CD14-positive monocyte (primary cell): ENCODE measurements around the gene WFDC6. TPM values are rescaled to one million over a fixed set of nuclear protein-coding genes. Genes with fewer than 3 reads are reported as not detected.
"Not testable (repeated sequence)": the region's sequence is repeated elsewhere in the genome, so short reads cannot be mapped to it uniquely, and the experiment has no call there.

ENCODE experiments used
- DNase-seq, 3 donors: peaks; one replicate each; pipeline ENCODE4 v3.0.0-alpha.2; 2011 to 2022
- H2AFZ ChIP-seq: 2 replicates; pipeline ENCODE4 v1.6.0; 2012; ENCODE audit warnings: mild to moderate bottlenecking, low read depth, low read length, inconsistent platforms; ENCODE audit not compliant: insufficient read depth, poor library complexity, severe bottlenecking
- H3K27ac ChIP-seq, 2 donors: 1 replicate in 1 of 2; 2 replicates in 1 of 2; pipeline ENCODE4 v1.5.1; 2012 to 2013; ENCODE audit warnings: low read length in 2 of 2, control low read depth in 1 of 2, inconsistent platforms in 1 of 2, low read depth in 1 of 2, mild to moderate bottlenecking in 1 of 2
- H3K27me3 ChIP-seq, 2 donors: one replicate each; pipeline versions ENCODE4 v1.6.0 to v1.6.1; 2011 to 2013; ENCODE audit warnings: low read length in 2 of 2; ENCODE audit not compliant: control insufficient read depth in 2 of 2, insufficient read depth in 2 of 2
- H3K36me3 ChIP-seq, 2 donors: replicated peaks in 1 of 2; 1 replicate in 1 of 2; 2 replicates in 1 of 2; pipeline versions ENCODE4 v1.5.1 to v1.6.1; 2012 to 2013; ENCODE audit warnings: low read length in 2 of 2, control low read depth in 1 of 2, inconsistent platforms in 1 of 2, mild to moderate bottlenecking in 1 of 2; ENCODE audit not compliant: insufficient read depth in 2 of 2, control insufficient read depth in 1 of 2
- H3K4me1 ChIP-seq, 2 donors: 1 replicate in 1 of 2; 2 replicates in 1 of 2; pipeline versions ENCODE4 v1.5.1 to v1.6.1; 2012 to 2013; ENCODE audit warnings: low read length in 2 of 2, control low read depth in 1 of 2, inconsistent platforms in 1 of 2, mild to moderate bottlenecking in 1 of 2, moderate library complexity in 1 of 2; ENCODE audit not compliant: insufficient read depth in 2 of 2, control insufficient read depth in 1 of 2
- H3K4me2 ChIP-seq: replicated peaks from 2 replicates; pipeline ENCODE3; 2012; ENCODE audit warnings: low read length, moderate library complexity, mild to moderate bottlenecking; ENCODE audit not compliant: poor library complexity, severe bottlenecking; ENCODE audit errors: extremely low read depth
- H3K4me3 ChIP-seq, 3 experiments: fragments of 200-600 bp in 1 of 3; sonication (generic) in 1 of 3; replicated peaks in 1 of 3; 1 replicate in 2 of 3; 2 replicates in 1 of 3; pipeline ENCODE4 v1.5.1; 2011 to 2013; ENCODE audit warnings: low read length in 3 of 3, mild to moderate bottlenecking in 3 of 3, control low read depth in 2 of 3, low read depth in 2 of 3, inconsistent platforms in 1 of 3, moderate library complexity in 1 of 3
- H3K79me2 ChIP-seq: 2 replicates; pipeline ENCODE4 v1.6.0; 2012; ENCODE audit warnings: mild to moderate bottlenecking, control low read depth, inconsistent platforms, low read length, moderate library complexity; ENCODE audit not compliant: insufficient read depth
- H3K9ac ChIP-seq: 2 replicates; pipeline ENCODE4 v1.6.0; 2017; ENCODE audit warnings: low read length, mild to moderate bottlenecking; ENCODE audit not compliant: insufficient read depth, poor library complexity, severe bottlenecking
- H3K9me3 ChIP-seq, 2 donors: replicated peaks in 1 of 2; 1 replicate in 1 of 2; 2 replicates in 1 of 2; pipeline versions ENCODE4 v1.5.1 to v1.6.1; 2012 to 2013; ENCODE audit warnings: low read length in 2 of 2, control low read depth in 1 of 2; ENCODE audit not compliant: control insufficient read depth in 1 of 2, insufficient read depth in 1 of 2
- H4K20me1 ChIP-seq: 2 replicates; pipeline ENCODE4 v1.6.0; 2012; ENCODE audit warnings: mild to moderate bottlenecking, low read length, control low read depth, moderate library complexity; ENCODE audit not compliant: insufficient read depth
- H3K27ac Mint-ChIP-seq, 7 donors: one replicate each; pipeline ENCODE4 v1.8.0; 2020; ENCODE audit warnings: mild to moderate bottlenecking in 7 of 7, mixed read lengths in 7 of 7, moderate library complexity in 6 of 7, inconsistent platforms in 2 of 7
- H3K27me3 Mint-ChIP-seq, 3 donors: one replicate each; pipeline ENCODE4 v1.8.0; 2021 to 2022; ENCODE audit warnings: low read depth in 3 of 3, mild to moderate bottlenecking in 3 of 3, mixed read lengths in 3 of 3, moderate library complexity in 3 of 3, inconsistent platforms in 1 of 3
- H3K36me3 Mint-ChIP-seq, 2 donors: one replicate each; pipeline ENCODE4 v1.8.0; 2020; ENCODE audit warnings: mixed read lengths in 2 of 2, inconsistent platforms in 1 of 2, mild to moderate bottlenecking in 1 of 2
- H3K4me1 Mint-ChIP-seq: one replicate; pipeline ENCODE4 v1.8.0; 2020; ENCODE audit warnings: mild to moderate bottlenecking, mixed read lengths
- H3K4me3 Mint-ChIP-seq, 2 donors: one replicate each; pipeline ENCODE4 v1.8.0; 2020; ENCODE audit warnings: mild to moderate bottlenecking in 2 of 2, mixed read lengths in 2 of 2, moderate library complexity in 1 of 2
- H3K9me3 Mint-ChIP-seq, 7 donors: one replicate each; pipeline ENCODE4 v1.8.0; 2020 to 2022; ENCODE audit warnings: mixed read lengths in 7 of 7, mild to moderate bottlenecking in 6 of 7, moderate library complexity in 6 of 7, inconsistent platforms in 2 of 7
- WGBS: methylation state at CpG from one replicate; pipeline ENCODE4 v1.1.5; 2013; ENCODE audit warnings: missing lambda C conversion rate; ENCODE audit not compliant: insufficient coverage; 5-methylcytosine and 5-hydroxymethylcytosine counted together
- intact Hi-C, 2 donors: fragments of 100-400 bp; cut with micrococcal nuclease; formaldehyde crosslinking; loops; one replicate each; pipeline versions ENCODE4 v1.15.0 to v1.15.1; 2023
- polyA minus RNA-seq: library from RNA; depleted of rRNA, polyadenylated mRNA; stranded (reverse); fragments of >200 nt; gene quantifications from 2 replicates; pipeline ENCODE4 v1.2.3, GENCODE V29; 2012
- polyA plus RNA-seq, 3 donors: library from polyadenylated mRNA; depleted of rRNA in 1 of 3; unstranded in 2 of 3; stranded (reverse) in 1 of 3; fragments of 300-500 nt in 2 of 3; fragments of >200 nt in 1 of 3; fragmentation: Illumina TruSeq in 2 of 3; gene quantifications; 1 replicate in 2 of 3; 2 replicates in 1 of 3; pipeline ENCODE4 v1.2.3, GENCODE V29; 2012 to 2021
- total RNA-seq, 12 experiments: library from RNA in 1 of 12; stranded (reverse) in 1 of 12; fragments of 120-200 nt in 1 of 12; gene quantifications; one replicate each; pipeline ENCODE4 v1.2.4 and lab custom pipeline; 2013 to 2026; ENCODE audit warnings: mixed read lengths in 6 of 12, inconsistent platforms in 1 of 12
- TF ChIP-seq, protein P1 (sequence below): fragments of 200-600 bp; IDR thresholded peaks from one replicate; pipeline ENCODE4 v1.8.0; 2022; ENCODE audit warnings: antibody characterized with exemption, mild to moderate bottlenecking

WFDC6 gene
- total RNA-seq (2013), result not detected
- not detected for polyA plus RNA-seq
- not detected in 2 replicates for polyA minus RNA-seq
- total RNA-seq (lab: John Stamatoyannopoulos, UW), result 0 reads per million in 11 experiments

DNA sequence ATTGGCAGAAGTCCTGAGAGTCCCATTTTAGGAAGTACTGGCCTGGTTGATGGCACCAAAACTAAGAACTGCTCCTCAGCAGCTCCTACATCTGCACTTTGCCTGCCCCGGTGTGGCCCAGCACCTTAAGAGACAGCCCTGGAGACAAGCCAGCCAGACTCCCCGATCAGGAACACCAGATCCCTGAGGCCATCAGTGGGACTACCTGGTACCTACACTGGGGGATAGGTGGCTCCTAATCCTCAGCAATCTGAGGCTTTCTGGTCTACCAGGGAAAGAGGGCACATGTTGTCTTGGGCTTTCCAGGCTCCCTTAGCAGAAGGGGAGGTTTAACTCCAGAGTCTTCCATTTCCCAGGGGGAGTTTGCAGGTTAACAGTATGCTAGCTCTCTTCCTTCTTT, at the start of gene WFDC6:
TSS of gene WFDC6 (minus strand) at position 101 of the 400 bp plus-strand sequence. CDS start at position 26, 75 bp downstream.
- H3K9me3 ChIP-seq, result no peaks in the 10 kb centered on the region

DNA sequence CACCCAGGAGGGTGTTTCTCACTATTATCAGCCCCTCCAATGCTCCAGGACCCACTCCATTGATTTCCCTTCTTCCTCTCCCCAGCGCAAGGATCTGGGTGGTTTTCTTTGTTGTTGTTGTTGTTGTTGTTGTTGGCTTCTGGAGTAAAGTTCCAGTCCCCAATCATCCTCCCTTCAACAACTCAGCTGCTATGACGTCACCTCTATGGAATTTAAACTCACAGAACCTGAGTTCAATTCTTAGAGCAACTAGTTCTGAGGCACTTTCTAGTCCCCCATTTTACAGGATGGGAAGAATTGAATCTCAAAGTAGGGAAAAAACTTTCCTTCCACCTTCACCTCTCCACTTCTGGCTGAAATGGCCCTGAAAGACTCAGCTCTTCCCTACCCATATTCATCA, 49.5 kb upstream of the WFDC6 start:
- Mint-ChIP-seq H3K4me1 (no peaks in the 10 kb centered on the region), H3K36me3 (no peaks in the 10 kb centered on the region), H3K27me3 (peaks cover 6 to 9% (median 6%) of the 10 kb centered on the region in 3 donors), H3K4me3 (no peak overlapping the region), H3K27ac (no peak overlapping the region), H3K9me3 (peaks cover 0 to 5% (median 0%) of the 10 kb centered on the region in 7 donors)
- no peak overlapping the region for H3K4me2 ChIP-seq
- intact Hi-C loops, result no loop called here
- WGBS, result no CpG with 5 or more reads among the region's 2 CpGs
- H3K9ac ChIP-seq, result no peak overlapping the region
- H3K4me1 ChIP-seq, result no peaks in the 10 kb centered on the region
- DNase-seq, result no peak
- H3K36me3 ChIP-seq, result no peaks in the 10 kb centered on the region
- H3K27ac ChIP-seq, result no peak overlapping the region
- no peaks in the 10 kb centered on the region for H4K20me1 ChIP-seq
- H3K79me2 ChIP-seq, result no peaks in the 10 kb centered on the region
- H3K27me3 ChIP-seq, result peaks cover 2 to 7% of the 10 kb centered on the region in 2 donors
- no peak overlapping the region for H2AFZ ChIP-seq
- TF ChIP-seq, protein P1, sequence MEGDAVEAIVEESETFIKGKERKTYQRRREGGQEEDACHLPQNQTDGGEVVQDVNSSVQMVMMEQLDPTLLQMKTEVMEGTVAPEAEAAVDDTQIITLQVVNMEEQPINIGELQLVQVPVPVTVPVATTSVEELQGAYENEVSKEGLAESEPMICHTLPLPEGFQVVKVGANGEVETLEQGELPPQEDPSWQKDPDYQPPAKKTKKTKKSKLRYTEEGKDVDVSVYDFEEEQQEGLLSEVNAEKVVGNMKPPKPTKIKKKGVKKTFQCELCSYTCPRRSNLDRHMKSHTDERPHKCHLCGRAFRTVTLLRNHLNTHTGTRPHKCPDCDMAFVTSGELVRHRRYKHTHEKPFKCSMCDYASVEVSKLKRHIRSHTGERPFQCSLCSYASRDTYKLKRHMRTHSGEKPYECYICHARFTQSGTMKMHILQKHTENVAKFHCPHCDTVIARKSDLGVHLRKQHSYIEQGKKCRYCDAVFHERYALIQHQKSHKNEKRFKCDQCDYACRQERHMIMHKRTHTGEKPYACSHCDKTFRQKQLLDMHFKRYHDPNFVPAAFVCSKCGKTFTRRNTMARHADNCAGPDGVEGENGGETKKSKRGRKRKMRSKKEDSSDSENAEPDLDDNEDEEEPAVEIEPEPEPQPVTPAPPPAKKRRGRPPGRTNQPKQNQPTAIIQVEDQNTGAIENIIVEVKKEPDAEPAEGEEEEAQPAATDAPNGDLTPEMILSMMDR, result no peak
- no peaks in the 10 kb centered on the region for H3K9me3 ChIP-seq
- no peak overlapping the region for H3K4me3 ChIP-seq

More for the DNA sequence above, at the start of gene WFDC6:
- Mint-ChIP-seq H3K36me3 (no peaks in the 10 kb centered on the region), H3K4me1 (no peaks in the 10 kb centered on the region), H3K9me3 (peaks cover 0 to 2% (median 0%) of the 10 kb centered on the region in 7 donors), H3K27ac (no peak within 1 kb of the TSS), H3K4me3 (no peak within 1 kb of the TSS), H3K27me3 (peaks cover 4 to 16% (median 5%) of the 10 kb centered on the region in 3 donors)
- Histone ChIP-seq H3K4me1 (no peaks in the 10 kb centered on the region), H3K36me3 (no peaks in the 10 kb centered on the region), H3K79me2 (no peaks in the 10 kb centered on the region), H2AFZ (no peak within 1 kb of the TSS), H3K9ac (no peak within 1 kb of the TSS), H3K4me2 (no peak within 1 kb of the TSS), H3K4me3 (no peak within 1 kb of the TSS), H3K27me3 (peaks cover 0 to 2% of the 10 kb centered on the region in 2 donors), H4K20me1 (no peaks in the 10 kb centered on the region), H3K27ac (no peak within 1 kb of the TSS)
- TF ChIP-seq, protein P1, result no peak
- intact Hi-C loops, result no loop called here
- no peak for DNase-seq
- 90% methylated on average over 2 of the region's 2 CpGs for WGBS

DNA sequence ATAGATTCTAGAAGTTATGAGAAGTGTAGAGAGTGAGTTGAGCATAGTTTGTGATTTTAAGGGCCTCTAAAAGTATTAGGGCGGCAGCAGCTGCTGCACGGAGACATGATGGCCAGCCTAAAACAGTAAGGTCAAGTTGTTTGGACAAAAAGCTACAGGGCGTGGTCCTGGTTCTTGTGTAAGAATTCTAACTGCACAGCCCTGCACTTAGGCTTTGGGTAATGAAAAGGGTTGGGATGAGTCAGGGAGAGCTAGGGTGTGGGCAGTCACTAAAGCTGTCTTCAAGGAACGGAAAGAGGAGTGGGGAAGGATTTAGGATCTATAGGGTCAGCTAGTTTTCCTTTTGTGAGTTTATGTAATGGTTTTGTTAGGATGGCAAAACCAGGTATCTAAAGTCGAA, 46.7 kb upstream of the WFDC6 start:
- H3K27ac ChIP-seq, H3K4me3 ChIP-seq, H3K27ac Mint-ChIP-seq, H2AFZ ChIP-seq, H3K4me1 ChIP-seq, intact Hi-C loops, H3K4me1 Mint-ChIP-seq, H3K36me3 Mint-ChIP-seq, H3K9ac ChIP-seq, H3K27me3 ChIP-seq, H3K79me2 ChIP-seq, H4K20me1 ChIP-seq, H3K9me3 ChIP-seq, H3K4me3 Mint-ChIP-seq, H3K36me3 ChIP-seq, H3K9me3 Mint-ChIP-seq, DNase-seq, H3K4me2 ChIP-seq: not testable (repeated sequence)
- 91% methylated on average over 4 of the region's 5 CpGs for WGBS
- peaks cover 10 to 14% (median 12%) of the 10 kb centered on the region in 3 donors for H3K27me3 Mint-ChIP-seq
